MCF 10A (cell line): ENCODE measurements around the gene HSD17B2. TPM values are rescaled to one million over a fixed set of nuclear protein-coding genes. Genes with fewer than 3 reads are reported as not detected.

Experiments used
- BruUV-seq: library from RNA; stranded (reverse); fragments of 400-500 nt; replicated peaks from 2 replicates; lab custom pipeline; 2021; lab: Mats Ljungman, UMichigan
- CTCF ChIA-PET: fragments of 300-600 bp; sonication (Branson Sonifier 250); formaldehyde crosslinking; extraction: SDS; loops from one replicate; lab custom pipeline; 2021; ENCODE audit warnings: antibody characterized with exemption, inconsistent platforms; lab: Yijun Ruan, JAX
- POLR2A ChIA-PET: fragments of 300-600, 350-650 bp; sonication (Branson Sonifier 250); formaldehyde crosslinking; extraction: SDS; loops from one replicate; lab custom pipeline; 2020; ENCODE audit warnings: antibody characterized with exemption, inconsistent platforms; lab: Yijun Ruan, JAX
- DNase-seq: peaks from one replicate; pipeline ENCODE4 v3.0.0-alpha.2; 2018; ENCODE audit not compliant: unreplicated experiment
- H3K27ac Mint-ChIP-seq: one replicate; pipeline ENCODE4 v1.8.0; 2022; ENCODE audit warnings: mild to moderate bottlenecking, low read depth, mixed read lengths; ENCODE audit not compliant: unreplicated experiment
- H3K27me3 Mint-ChIP-seq: one replicate; pipeline ENCODE4 v1.8.0; 2022; ENCODE audit warnings: mixed read lengths; ENCODE audit not compliant: insufficient read depth, unreplicated experiment
- H3K36me3 Mint-ChIP-seq: one replicate; pipeline ENCODE4 v1.8.0; 2022; ENCODE audit warnings: mild to moderate bottlenecking, moderate library complexity, mixed read lengths; ENCODE audit not compliant: insufficient read depth, unreplicated experiment
- H3K4me1 Mint-ChIP-seq: one replicate; pipeline ENCODE4 v1.8.0; 2022; ENCODE audit warnings: mixed read lengths; ENCODE audit not compliant: insufficient read depth, unreplicated experiment
- H3K4me3 Mint-ChIP-seq: one replicate; pipeline ENCODE4 v1.8.0; 2022; ENCODE audit warnings: mild to moderate bottlenecking, moderate library complexity, mixed read lengths; ENCODE audit not compliant: unreplicated experiment
- H3K9me3 Mint-ChIP-seq: one replicate; pipeline ENCODE4 v1.8.0; 2022; ENCODE audit warnings: mixed read lengths; ENCODE audit not compliant: unreplicated experiment
- CTCF ChIP-seq: fragments of 200-600 bp; IDR thresholded peaks from one replicate; pipeline ENCODE4 v1.8.0; 2022; ENCODE audit warnings: antibody characterized with exemption, mild to moderate bottlenecking; ENCODE audit not compliant: unreplicated experiment
- intact Hi-C: fragments of 100-400 bp; cut with micrococcal nuclease; formaldehyde crosslinking; loops from 2 replicates; pipeline ENCODE4 v1.14.1; 2022
- total RNA-seq: library from RNA; stranded (reverse); gene quantifications from 2 replicates; pipeline ENCODE4 v1.2.3, GENCODE V29; 2022

The HSD17B2 gene
- total RNA-seq, 1 experiment from 2014 or later, result 0.93 TPM

GRCh38 chr16:82046541-82046940 lies 11.5 kb downstream of the HSD17B2 start:
- ChIA-PET CTCF (interaction anchor here (0.6 to 2.1 kb wide), 3 partner anchors 17 to 189 kb away, joined by 3 to 6 read pairs (median 4); no protein-coding TSS in a partner anchor), POLR2A (interaction anchor here (0.8 kb wide), 1 partner anchor 15 kb away, joined by 6 read pairs; no protein-coding TSS in a partner anchor)
- no peaks in the 10 kb centered on the region for H3K36me3 Mint-ChIP-seq
- no peak overlapping the region for H3K27ac Mint-ChIP-seq
- H3K9me3 Mint-ChIP-seq, result no peaks in the 10 kb centered on the region
- DNase-seq, result no peak
- H3K4me1 Mint-ChIP-seq, result peaks cover 6% of the 10 kb centered on the region
- H3K27me3 Mint-ChIP-seq, result no peaks in the 10 kb centered on the region
- no peak overlapping the region for H3K4me3 Mint-ChIP-seq
- intact Hi-C loops, result no loop called here
- BruUV-seq, result no TSS peak
- no peak for TF ChIP-seq CTCF

- no TSS peak for BruUV-seq
- intact Hi-C loops, result no loop called here
- no peak overlapping the region for H3K4me3 Mint-ChIP-seq
- peaks cover 6% of the 10 kb centered on the region for H3K4me1 Mint-ChIP-seq
- no peak for TF ChIP-seq CTCF
- CTCF ChIA-PET, result interaction anchor here (0.6 to 2.1 kb wide), 6 partner anchors 13 to 351 kb away, joined by 3 to 6 read pairs (median 3); no protein-coding TSS in a partner anchor
- DNase-seq, result no peak
- H3K9me3 Mint-ChIP-seq, result no peaks in the 10 kb centered on the region
- no peak overlapping the region for H3K27ac Mint-ChIP-seq
- H3K27me3 Mint-ChIP-seq, result no peaks in the 10 kb centered on the region
- POLR2A ChIA-PET, result interaction anchor here (0.8 kb wide), 1 partner anchor 14 kb away, joined by 6 read pairs; no protein-coding TSS in a partner anchor
- no peaks in the 10 kb centered on the region for H3K36me3 Mint-ChIP-seq
Observed at GRCh38 chr16:82046941-82047340, 11.9 kb downstream of the HSD17B2 start.

GRCh38 chr16:82047374-82047773 lies 12.3 kb downstream of the HSD17B2 start:
- intact Hi-C loops, result no loop called here
- no peaks in the 10 kb centered on the region for H3K27me3 Mint-ChIP-seq

More at GRCh38 chr16:82047374-82047773, 12.3 kb downstream of the HSD17B2 start:
- H3K27ac Mint-ChIP-seq, result no peak overlapping the region
- no TSS peak for BruUV-seq
- TF ChIP-seq CTCF, result no peak
- H3K9me3 Mint-ChIP-seq, result no peaks in the 10 kb centered on the region
- H3K36me3 Mint-ChIP-seq, result no peaks in the 10 kb centered on the region
- peaks cover 6% of the 10 kb centered on the region for H3K4me1 Mint-ChIP-seq
- POLR2A ChIA-PET, result interaction anchor here (1.5 kb wide), 1 partner anchor 15 kb away, joined by 4 read pairs; no protein-coding TSS in a partner anchor
- CTCF ChIA-PET, result interaction anchor here (0.6 to 2.1 kb wide), 6 partner anchors 12 to 351 kb away, joined by 3 to 6 read pairs (median 3); no protein-coding TSS in a partner anchor
- DNase-seq, result no peak
- H3K4me3 Mint-ChIP-seq, result no peak overlapping the region
